ENCODE results near the gene TMEM258.

TMEM258 gene

DNA sequence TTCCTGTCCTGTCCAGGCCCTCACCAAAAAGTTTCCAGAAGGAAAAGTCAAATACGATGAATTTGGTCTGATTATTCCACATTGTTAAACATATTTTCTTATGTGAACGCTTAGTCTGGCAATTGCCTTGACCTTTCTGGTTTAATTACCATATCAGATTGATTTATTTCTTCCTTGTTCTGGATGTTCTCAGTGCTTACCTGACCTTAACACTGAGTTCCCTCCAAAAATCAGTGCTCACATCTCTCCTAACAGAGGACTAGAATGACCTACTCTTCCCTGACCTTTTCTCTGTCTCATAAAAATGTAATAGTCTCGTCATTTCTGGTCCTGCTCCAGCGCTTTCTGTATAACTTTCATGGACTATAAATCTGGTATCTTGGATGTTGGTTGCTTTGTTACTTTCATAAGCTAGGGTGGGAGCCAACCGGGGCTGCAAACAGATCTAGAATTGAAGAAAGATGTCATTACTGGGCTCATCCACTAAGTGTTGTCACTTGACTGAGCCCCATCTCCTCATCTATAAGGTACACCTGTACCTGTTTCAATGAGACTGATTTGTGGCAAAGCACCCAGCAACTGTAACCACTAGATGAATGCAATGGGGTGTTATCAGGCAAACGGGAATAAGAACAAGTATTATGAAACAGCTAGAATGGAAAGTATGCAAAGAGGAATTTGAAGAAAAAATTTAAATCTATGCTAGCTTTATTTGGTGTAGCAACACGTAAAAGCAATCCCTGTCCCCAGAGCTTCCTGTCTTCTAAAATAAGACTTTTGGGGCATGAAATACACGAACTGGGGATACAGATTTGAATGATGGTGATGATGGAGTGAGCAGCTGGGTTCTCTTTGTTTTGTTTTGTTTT is 38.1 kb upstream of the TMEM258 start:
- no peaks in the 10 kb centered on the region for H3K27me3 ChIP-seq (ENCODE audit: low read depth)
- peaks cover 21% of the 10 kb centered on the region for H3K4me1 ChIP-seq
- no peak for DNase-seq (ENCODE audit: low spot score in 2 of 2)
- peaks cover 14% of the 10 kb centered on the region; the same call in 1 of the 2 replicates for H3K36me3 ChIP-seq (replicated peaks)
- H3K4me3 ChIP-seq, result peak overlapping the region; percentile 74
- no peaks in the 10 kb centered on the region for H3K9me3 ChIP-seq
- in situ Hi-C loops (cut with MboI; ENCODE audit: low sequenced_read_pairs), result no loop called here

DNA sequence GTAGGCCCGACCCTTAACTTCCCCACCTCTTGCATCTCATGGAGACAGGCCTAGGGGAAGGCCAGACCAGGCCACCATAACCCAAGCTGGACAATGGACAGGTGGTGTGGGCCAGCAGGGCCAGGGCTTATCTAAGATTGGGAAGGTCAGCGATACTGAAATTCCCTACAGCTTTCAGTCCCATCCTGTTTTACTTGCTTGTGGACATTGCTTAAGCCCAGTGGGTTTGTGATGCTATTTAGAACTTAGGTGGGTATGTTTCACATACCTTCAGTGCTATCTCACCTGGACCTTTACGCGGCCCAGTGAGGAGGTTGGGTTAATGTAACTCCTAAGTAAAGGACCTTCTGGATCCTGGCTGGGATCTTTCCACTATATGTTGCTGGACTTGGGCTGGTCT is 37.4 kb upstream of the TMEM258 start:
- H3K27me3 ChIP-seq (ENCODE audit: low read depth), result no peaks in the 10 kb centered on the region
- peaks cover 14% of the 10 kb centered on the region; the same call in 1 of the 2 replicates for H3K36me3 ChIP-seq (replicated peaks)
- H3K4me1 ChIP-seq, result peaks cover 21% of the 10 kb centered on the region
- H3K4me3 ChIP-seq, result peak overlapping the region; percentile 74
- no peaks in the 10 kb centered on the region for H3K9me3 ChIP-seq
- in situ Hi-C loops (cut with MboI; ENCODE audit: low sequenced_read_pairs), result no loop called here
- no peak for DNase-seq (ENCODE audit: low spot score in 2 of 2)

DNA sequence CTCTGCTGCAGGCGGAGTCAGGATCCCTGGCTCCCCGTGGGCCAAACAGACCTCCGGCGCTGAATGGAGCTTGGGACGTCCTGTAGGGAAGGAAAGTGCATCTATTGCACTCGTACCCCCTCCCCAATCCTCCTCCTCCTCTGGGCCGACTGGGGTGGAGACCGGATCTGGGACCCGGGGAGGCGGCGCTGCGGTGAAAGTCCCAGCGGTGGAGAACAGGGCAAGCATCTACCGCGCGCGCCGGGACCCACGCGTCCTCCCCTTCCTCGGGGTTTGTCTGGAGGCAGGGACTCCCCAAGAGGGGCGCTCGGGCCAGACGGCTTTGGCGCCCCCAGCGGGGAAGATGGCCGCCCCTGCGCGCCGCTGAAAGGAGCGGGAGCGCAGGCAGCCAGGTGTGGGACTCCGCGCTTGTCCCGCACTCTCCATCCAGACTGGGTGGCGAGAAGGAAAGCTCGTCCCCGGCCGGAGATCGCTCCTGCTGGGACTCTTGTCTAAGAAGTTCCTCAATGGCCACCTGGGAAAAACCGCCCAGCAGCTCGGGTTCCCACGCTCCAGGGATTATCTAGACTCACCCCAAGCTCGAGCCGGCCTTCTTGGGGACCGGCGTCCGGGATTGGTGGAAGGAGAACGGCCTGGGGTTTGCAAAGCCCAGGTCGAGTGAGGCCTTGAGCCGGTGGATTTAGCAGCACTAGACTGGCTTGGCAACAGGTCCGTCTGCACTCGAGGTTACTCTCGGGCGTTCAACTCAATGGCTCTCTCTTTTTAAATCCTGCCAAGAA is 36.4 kb upstream of the TMEM258 start:
- Histone ChIP-seq H3K36me3 (replicated peaks) (peaks cover 10% of the 10 kb centered on the region; the same call in 1 of the 2 replicates), H3K9me3 (no peaks in the 10 kb centered on the region), H3K4me1 (peaks cover 17% of the 10 kb centered on the region), H3K27me3 (ENCODE audit: low read depth) (no peaks in the 10 kb centered on the region), H3K4me3 (peak overlapping the region; percentile 74)
- DNase-seq (ENCODE audit: low spot score in 2 of 2), result peak; percentile 37 to 64
- in situ Hi-C loops (cut with MboI; ENCODE audit: low sequenced_read_pairs), result no loop called here

DNA sequence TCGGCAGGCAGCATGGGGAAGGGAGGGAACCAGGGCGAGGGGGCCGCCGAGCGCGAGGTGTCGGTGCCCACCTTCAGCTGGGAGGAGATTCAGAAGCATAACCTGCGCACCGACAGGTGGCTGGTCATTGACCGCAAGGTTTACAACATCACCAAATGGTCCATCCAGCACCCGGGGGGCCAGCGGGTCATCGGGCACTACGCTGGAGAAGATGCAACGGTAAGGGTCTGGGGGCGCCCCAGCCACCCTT is 35.9 kb upstream of the TMEM258 start:
- in situ Hi-C loops (cut with MboI; ENCODE audit: low sequenced_read_pairs), result no loop called here
- no peak for DNase-seq (ENCODE audit: low spot score in 2 of 2)
- no peaks in the 10 kb centered on the region for H3K27me3 ChIP-seq (ENCODE audit: low read depth)
- peaks cover 6% of the 10 kb centered on the region; the same call in 1 of the 2 replicates for H3K36me3 ChIP-seq (replicated peaks)
- peak overlapping the region; percentile 74 for H3K4me3 ChIP-seq
- H3K9me3 ChIP-seq, result no peaks in the 10 kb centered on the region
- peaks cover 17% of the 10 kb centered on the region for H3K4me1 ChIP-seq

DNA sequence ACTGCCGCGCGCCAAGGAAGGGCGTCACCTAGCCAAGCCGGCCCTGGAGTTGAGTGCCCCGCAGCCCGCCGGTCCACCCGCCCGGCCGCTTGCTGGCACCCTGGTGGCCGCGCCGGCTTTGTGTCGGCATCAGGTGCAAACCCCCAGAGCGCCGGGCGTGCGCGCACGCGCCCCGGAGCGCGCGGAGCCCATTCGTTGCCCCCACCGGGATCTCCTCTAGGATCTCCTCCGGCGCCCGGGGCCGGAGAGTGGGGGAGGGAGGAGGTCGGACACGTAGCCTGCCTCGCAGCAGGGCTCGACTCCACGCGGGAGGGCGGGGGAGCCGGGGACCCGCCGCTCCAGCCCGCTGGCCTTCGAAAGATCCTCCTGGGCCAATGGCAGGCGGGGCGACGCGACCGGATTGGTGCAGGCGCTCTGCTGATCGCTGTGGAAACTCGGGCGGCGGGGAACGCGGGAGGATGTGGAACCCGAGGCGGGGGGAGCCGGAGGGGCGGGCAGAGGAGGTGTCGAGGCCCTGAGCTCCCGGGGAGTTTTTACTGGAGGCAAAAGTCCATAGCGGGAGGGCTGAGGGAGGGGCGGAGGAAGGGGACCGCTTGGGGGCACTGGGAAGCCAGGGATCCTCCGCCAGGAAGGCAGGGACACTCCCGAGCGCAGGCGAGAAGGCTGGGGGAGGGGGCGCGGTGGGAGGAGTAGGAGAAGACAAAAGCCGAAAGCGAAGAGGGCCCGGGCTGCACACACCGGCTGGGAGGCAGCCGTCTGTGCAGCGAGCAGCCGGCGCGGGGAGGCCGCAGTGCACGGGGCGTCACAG is 35.4 kb upstream of the TMEM258 start, which contains the start of gene FADS2:
Gene FADS2, plus strand, starts transcription at position 730 of the 808 bp plus-strand sequence. CDS start 91 bp downstream, outside the sequence.
- H3K36me3 ChIP-seq (replicated peaks), result peaks cover 6% of the 10 kb centered on the region; the same call in 1 of the 2 replicates
- H3K4me3 ChIP-seq, result peak within 1 kb of the TSS; percentile 74
- peaks cover 17% of the 10 kb centered on the region for H3K4me1 ChIP-seq
- DNase-seq (ENCODE audit: low spot score in 2 of 2), result peak; percentile 94 to 98
- H3K9me3 ChIP-seq, result no peaks in the 10 kb centered on the region
- in situ Hi-C loops (cut with MboI; ENCODE audit: low sequenced_read_pairs), result no loop called here
- H3K27me3 ChIP-seq (ENCODE audit: low read depth), result no peaks in the 10 kb centered on the region

DNA sequence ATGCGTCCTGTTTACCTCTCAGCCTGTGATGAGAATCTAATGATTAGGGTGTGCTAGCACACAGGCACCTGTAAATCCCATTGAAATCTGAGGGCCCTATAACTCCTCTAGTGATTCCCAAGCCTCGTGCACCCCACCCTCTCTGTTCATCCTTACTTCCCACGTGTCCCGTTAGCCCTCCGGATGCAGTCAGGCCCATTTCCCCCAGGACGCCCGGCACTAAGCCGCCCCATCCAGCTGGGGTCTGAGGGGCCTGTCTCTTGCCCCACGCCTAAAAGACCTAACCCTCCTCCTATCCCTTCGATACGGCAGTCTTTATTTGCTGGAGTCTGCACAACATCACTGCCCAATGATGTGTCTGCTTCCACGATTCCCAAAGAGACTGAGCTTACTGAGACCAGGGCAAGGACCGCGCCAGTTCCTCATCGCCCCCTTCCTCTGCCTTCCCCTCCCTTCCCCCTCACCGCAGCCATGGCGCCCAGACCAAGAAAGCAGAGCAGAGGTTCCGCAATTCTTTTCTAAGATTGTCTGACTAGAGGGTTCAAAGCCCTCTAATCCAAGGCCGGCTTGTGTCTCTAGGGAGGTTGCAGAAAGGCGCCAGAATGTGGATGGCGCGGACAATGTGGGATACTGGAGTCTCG is 34.7 kb upstream of the TMEM258 start:
- Histone ChIP-seq H3K4me1 (peaks cover 17% of the 10 kb centered on the region), H3K9me3 (no peaks in the 10 kb centered on the region), H3K36me3 (replicated peaks) (peaks cover 3% of the 10 kb centered on the region; the same call in 1 of the 2 replicates), H3K27me3 (ENCODE audit: low read depth) (no peaks in the 10 kb centered on the region), H3K4me3 (peak overlapping the region; percentile 74)
- in situ Hi-C loops (cut with MboI; ENCODE audit: low sequenced_read_pairs), result no loop called here
- DNase-seq (ENCODE audit: low spot score in 2 of 2), result peak in 1 of 2 experiments; percentile 17

DNA sequence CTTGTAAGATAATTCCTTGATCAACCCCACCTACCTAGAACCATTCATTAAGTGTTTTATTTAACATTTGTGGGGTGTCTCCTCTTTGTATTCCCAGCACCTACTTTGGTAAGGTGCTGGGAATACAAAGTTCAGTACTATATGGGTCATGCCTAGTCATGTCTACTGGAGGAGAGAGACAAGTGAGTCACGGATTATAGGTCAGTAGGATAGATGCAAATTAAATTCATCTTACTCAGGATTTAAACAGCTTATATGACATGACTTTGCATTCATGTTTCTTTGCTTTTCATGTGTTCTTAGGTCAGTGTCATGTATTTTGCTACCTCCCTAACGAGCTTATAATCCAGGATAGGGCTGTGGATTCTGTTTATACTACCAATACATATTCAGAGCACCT is 27.8 kb upstream of the TMEM258 start:
- no peak overlapping the region for H3K4me3 ChIP-seq
- no peaks in the 10 kb centered on the region; the same call in 1 of the 2 replicates for H3K36me3 ChIP-seq (replicated peaks)
- peak in 1 of 2 experiments; percentile 25 for DNase-seq (ENCODE audit: low spot score in 2 of 2)
- no peaks in the 10 kb centered on the region for H3K9me3 ChIP-seq
- peaks cover 10% of the 10 kb centered on the region for H3K4me1 ChIP-seq
- in situ Hi-C loops (cut with MboI; ENCODE audit: low sequenced_read_pairs), result no loop called here
- H3K27me3 ChIP-seq (ENCODE audit: low read depth), result no peaks in the 10 kb centered on the region

DNA sequence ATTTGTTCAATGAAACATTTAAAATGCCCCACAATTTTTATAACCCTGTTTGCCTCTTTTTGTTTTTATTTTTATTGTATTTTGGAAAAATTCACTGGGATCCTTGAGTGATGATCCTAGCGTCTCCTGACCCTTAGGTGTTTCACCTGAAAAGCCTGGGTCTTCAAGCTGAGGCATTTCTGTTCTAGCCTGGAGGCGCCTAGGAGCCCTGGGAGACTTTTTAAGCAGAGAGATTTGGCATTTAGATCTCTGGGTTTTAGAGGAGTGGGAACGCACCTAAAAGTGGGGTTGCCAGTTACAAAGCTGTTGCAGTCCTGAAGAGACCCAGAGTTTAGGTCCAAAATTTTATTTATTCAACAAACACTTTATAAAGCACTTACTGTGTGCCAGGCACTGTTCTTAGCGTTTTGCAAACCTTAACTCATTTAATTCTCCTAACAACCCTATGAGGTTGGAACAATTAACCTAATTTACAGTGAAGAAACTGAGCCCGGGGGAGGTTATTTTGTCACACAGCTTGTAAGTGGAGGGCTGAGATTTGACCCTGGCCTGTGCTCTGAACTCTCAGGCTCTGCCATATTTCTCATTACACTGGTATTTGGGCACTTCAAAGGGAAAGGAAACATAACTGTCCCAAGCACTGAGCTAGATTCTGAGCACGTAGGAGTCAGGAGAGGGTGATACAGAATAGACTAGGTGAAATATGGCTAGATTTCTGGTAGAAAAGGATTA is 25.2 kb upstream of the TMEM258 start:
- H3K36me3 ChIP-seq (replicated peaks), result peaks cover 9% of the 10 kb centered on the region
- in situ Hi-C loops (cut with MboI; ENCODE audit: low sequenced_read_pairs), result no loop called here
- peaks cover 17% of the 10 kb centered on the region for H3K4me1 ChIP-seq
- H3K27me3 ChIP-seq (ENCODE audit: low read depth), result no peaks in the 10 kb centered on the region
- H3K9me3 ChIP-seq, result no peaks in the 10 kb centered on the region
- peak overlapping the region; percentile 64 for H3K4me3 ChIP-seq
- no peak for DNase-seq (ENCODE audit: low spot score in 2 of 2)

DNA sequence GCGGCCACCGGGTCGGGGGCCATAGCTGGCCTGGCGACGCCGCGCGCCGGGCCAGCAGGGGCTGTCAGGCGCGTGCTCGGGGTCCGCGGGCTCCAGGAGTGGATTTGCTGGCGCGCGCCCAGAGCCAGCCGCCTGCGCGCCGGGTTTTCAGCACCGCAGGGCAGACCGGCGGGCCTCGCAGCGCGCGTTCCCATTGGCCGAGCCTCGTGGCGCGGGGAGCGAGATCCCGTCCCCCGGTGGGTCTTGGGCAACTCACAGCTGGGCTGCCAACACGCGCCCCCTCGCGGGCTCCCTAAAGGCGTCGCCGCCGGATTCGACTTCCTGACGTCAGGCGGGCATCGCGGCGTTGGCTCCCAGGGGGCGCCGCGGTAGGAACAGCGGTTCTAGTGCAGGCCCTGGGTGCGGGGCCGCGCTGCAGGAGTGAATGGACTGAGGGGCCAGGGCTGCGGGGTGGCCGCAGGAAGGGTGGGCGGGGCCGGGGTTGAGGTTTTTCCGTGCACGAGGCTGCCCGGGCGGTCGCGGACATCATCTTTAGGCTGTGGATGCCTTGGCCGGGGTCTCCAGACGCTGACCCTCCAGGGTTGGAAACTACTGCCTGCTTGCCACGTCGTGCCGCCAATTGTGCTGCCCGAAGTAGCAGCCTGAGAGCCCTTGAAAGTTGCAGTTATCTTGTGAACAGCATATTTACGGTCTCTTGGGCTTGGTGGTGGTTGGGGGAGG is 24.5 kb upstream of the TMEM258 start, which contains the start of gene FADS1:
Gene FADS1, minus strand, starts transcription at position 268 of the 720 bp plus-strand sequence. Its CDS starts 74 bp downstream, at position 194.
- Histone ChIP-seq H3K27me3 (ENCODE audit: low read depth) (no peaks in the 10 kb centered on the region), H3K9me3 (no peaks in the 10 kb centered on the region), H3K4me3 (peak within 1 kb of the TSS; percentile 64), H3K36me3 (replicated peaks) (peaks cover 16% of the 10 kb centered on the region), H3K4me1 (peaks cover 17% of the 10 kb centered on the region)
- in situ Hi-C loops (cut with MboI; ENCODE audit: low sequenced_read_pairs), result no loop called here
- DNase-seq (ENCODE audit: low spot score in 2 of 2), result peak; percentile 90 to 97

DNA sequence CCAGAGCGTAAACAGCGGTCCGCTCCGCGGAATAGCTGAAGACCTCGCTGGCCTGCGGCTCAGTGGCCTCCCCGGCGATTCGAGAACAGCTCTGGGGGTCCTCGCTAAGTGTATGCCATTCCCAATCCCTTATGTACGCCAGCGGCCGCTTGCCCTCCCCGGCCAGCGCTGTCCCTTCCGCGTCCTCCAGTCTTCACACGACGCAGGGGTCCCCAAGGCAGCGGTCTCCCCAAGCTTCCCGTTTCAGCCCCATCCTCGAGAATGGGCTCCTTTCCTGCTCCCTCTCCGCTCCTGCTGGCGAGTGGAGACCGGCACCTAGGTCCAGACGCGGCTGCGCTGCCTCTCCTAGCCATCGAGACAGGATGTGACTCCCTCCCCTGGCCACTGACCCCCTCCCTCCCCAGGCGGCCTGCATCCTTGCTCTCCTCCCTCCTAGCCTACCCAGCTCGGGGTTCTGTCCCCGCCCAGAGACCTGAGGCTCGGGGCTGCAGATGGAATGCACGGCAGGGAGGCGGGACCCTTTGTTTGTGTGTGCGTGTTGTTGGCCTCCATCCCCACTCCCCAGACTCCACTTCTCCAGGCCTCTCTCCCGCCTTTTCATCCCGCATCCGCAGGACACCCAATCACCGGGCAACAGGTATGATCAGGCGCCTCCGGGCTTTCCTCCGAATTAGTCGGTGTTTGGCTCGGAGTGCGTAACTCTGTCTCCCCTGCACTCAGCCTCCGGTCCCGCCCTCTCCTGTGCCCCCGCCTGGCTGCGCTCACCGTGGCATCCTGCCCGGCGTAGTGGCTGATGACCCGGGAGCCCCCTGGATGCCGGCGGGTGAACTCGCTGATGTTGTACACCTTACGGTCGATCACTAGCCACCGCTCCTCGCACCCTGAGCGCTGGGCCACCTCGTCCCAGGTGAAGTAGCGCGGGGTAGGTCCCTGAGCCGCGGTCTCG is 23.7 kb upstream of the TMEM258 start:
- in situ Hi-C loops (cut with MboI; ENCODE audit: low sequenced_read_pairs), result no loop called here
- H3K9me3 ChIP-seq, result no peaks in the 10 kb centered on the region
- peaks cover 25% of the 10 kb centered on the region for H3K36me3 ChIP-seq (replicated peaks)
- peak overlapping the region; percentile 64 for H3K4me3 ChIP-seq
- H3K4me1 ChIP-seq, result peaks cover 17% of the 10 kb centered on the region
- peak; percentile 74 to 86 for DNase-seq (ENCODE audit: low spot score in 2 of 2)
- no peaks in the 10 kb centered on the region for H3K27me3 ChIP-seq (ENCODE audit: low read depth)

All from HAP-1 (cell line).